Stomach (tissue), 9 donors: ENCODE data around the gene H2BK1. TPM values are rescaled to one million over a fixed set of nuclear protein-coding genes. Genes with fewer than 3 reads are reported as not detected.

Source experiments
- DNase-seq, 2 donors: peaks; one replicate each; pipeline versions ENCODE4 v3.0.0 to v3.0.0-alpha.2; 2013 to 2019
- H3K27ac ChIP-seq, 5 donors: fragments of 200-600 bp in 4 of 5; sonication (generic) in 4 of 5; one replicate each; pipeline ENCODE4 v1.5.1; 2013 to 2019; ENCODE audit warnings: mild to moderate bottlenecking in 1 of 5, moderate library complexity in 1 of 5
- H3K27me3 ChIP-seq, 3 donors: fragments of 200-600 bp; sonication (generic); one replicate each; pipeline ENCODE4 v1.5.1; 2017 to 2019; ENCODE audit warnings: mixed run types in 1 of 3
- H3K36me3 ChIP-seq, 4 donors: fragments of 200-600 bp; sonication (generic); 1 replicate in 3 of 4; 2 replicates in 1 of 4; pipeline ENCODE4 v1.5.1; 2016 to 2019
- H3K4me1 ChIP-seq, 4 donors: fragments of 200-600 bp; sonication (generic); one replicate each; pipeline ENCODE4 v1.5.1; 2016 to 2019
- H3K4me3 ChIP-seq, 4 donors: fragments of 200-600 bp; sonication (generic) in 3 of 4; one replicate each; pipeline ENCODE4 v1.5.1; 2016 to 2019; ENCODE audit warnings: mild to moderate bottlenecking in 1 of 4
- H3K9me3 ChIP-seq, 4 donors: fragments of 200-600 bp; sonication (generic); one replicate each; pipeline ENCODE4 v1.5.1; 2016 to 2019
- CTCF ChIP-seq, 7 experiments: fragments of 450-650 bp in 4 of 7; fragments of 200-600 bp in 3 of 7; sonication (generic) in 3 of 7; IDR thresholded peaks; one replicate each; pipeline ENCODE4 v1.5.1; 2016 to 2019; ENCODE audit warnings: antibody characterized with exemption in 7 of 7, control low read depth in 2 of 7, mild to moderate bottlenecking in 1 of 7
- EP300 ChIP-seq: sonication (generic); formaldehyde crosslinking; IDR thresholded peaks from one replicate; pipeline ENCODE4 v1.6.1; 2017; ENCODE audit warnings: antibody characterized with exemption
- POLR2A ChIP-seq, 4 donors: fragments of 450-650 bp; IDR thresholded peaks; one replicate each; pipeline ENCODE4 v1.6.1; 2016; ENCODE audit warnings: antibody characterized with exemption in 4 of 4, control low read depth in 2 of 4, mild to moderate bottlenecking in 1 of 4, moderate library complexity in 1 of 4
- POLR2AphosphoS5 ChIP-seq, 3 donors: sonication (generic); formaldehyde crosslinking; IDR thresholded peaks; one replicate each; pipeline ENCODE4 v1.6.1; 2016; ENCODE audit warnings: antibody characterized with exemption in 3 of 3
- WGBS, 5 donors: extraction: QIAGEN DNeasy Blood & Tissue Kit in 3 of 5; methylation state at CpG; one replicate each; pipeline versions ENCODE4 v1.1.5 to v1.1.7; 2013 to 2018; 5-methylcytosine and 5-hydroxymethylcytosine counted together
- intact Hi-C: fragments of 100-400 bp; cut with DNase I; formaldehyde crosslinking; loops from one replicate; pipeline ENCODE4 v1.15.1; 2023; ENCODE audit warnings: low total_unique reads
- polyA plus RNA-seq, 3 donors: library from polyadenylated mRNA; stranded (reverse); fragments of 200-250 nt; gene quantifications; one replicate each; pipeline ENCODE4 v1.2.3, GENCODE V29; 2013
- total RNA-seq, 5 donors: library from RNA; depleted of rRNA; stranded (reverse); fragments of >200 nt; gene quantifications; one replicate each; pipeline versions ENCODE4 v1.1.0 to v1.2.3, GENCODE V29; 2014 to 2016
- donor health status: healthy with polysubstance abuse.
- donor health status: Bipolar disorder and iron deficiency.
- donor health status: healthy.

H2BK1 gene
- total and polyA plus RNA-seq, 8 donors, result not detected

- TF ChIP-seq POLR2A (IDR thresholded peaks at IDR 0.05) (no peak), POLR2AphosphoS5 (IDR thresholded peaks at IDR 0.05) (no peak), EP300 (no peak), CTCF (IDR thresholded peaks at IDR 0.05) (no peak)
- Histone ChIP-seq H3K27ac (no peak overlapping the region), H3K4me3 (no peak overlapping the region), H3K4me1 (peaks cover 23 to 33% (median 30%) of the 10 kb centered on the region in 4 donors), H3K9me3 (no peaks in the 10 kb centered on the region), H3K36me3 (no peaks in the 10 kb centered on the region), H3K27me3 (peaks cover 0 to 43% (median 0%) of the 10 kb centered on the region in 3 donors)
- 76 to 89% (median 82%) methylated on average over 11 of the region's 11 CpGs for WGBS, 5 donors
- intact Hi-C loops, result no loop called here
- no peak for DNase-seq
Measured at GRCh38 chr7:151254851-151255250, 44.6 kb upstream of the H2BK1 start.

GRCh38 chr7:151254316-151254715, 44.0 kb upstream of the H2BK1 start:
- no peak for DNase-seq
- no peaks in the 10 kb centered on the region for H3K9me3 ChIP-seq
- no peak overlapping the region for H3K27ac ChIP-seq
- H3K36me3 ChIP-seq, result no peaks in the 10 kb centered on the region
- H3K27me3 ChIP-seq, result peaks cover 0 to 43% (median 0%) of the 10 kb centered on the region in 3 donors
- intact Hi-C loops, result no loop called here
- WGBS, 5 donors, result 63 to 77% (median 74%) methylated on average over 4 to 7 of the region's 7 CpGs
- no peak overlapping the region for H3K4me3 ChIP-seq
- peaks cover 29 to 39% (median 36%) of the 10 kb centered on the region in 4 donors for H3K4me1 ChIP-seq
- TF ChIP-seq EP300 (no peak), CTCF (IDR thresholded peaks at IDR 0.05) (no peak), POLR2A (IDR thresholded peaks at IDR 0.05) (no peak), POLR2AphosphoS5 (IDR thresholded peaks at IDR 0.05) (no peak)

- 52 to 82% (median 80%) methylated on average over 16 to 17 of the region's 17 CpGs for WGBS, 5 donors
- Histone ChIP-seq H3K27me3 (peaks cover 0 to 44% (median under 1%) of the 10 kb centered on the region in 3 donors), H3K4me1 (peaks cover 38 to 47% (median 44%) of the 10 kb centered on the region in 4 donors), H3K9me3 (no peaks in the 10 kb centered on the region), H3K27ac (peak overlapping the region in 4 of 5 donors; percentile 81 to 93 (median 84)), H3K36me3 (no peaks in the 10 kb centered on the region), H3K4me3 (peak overlapping the region in 2 of 4 donors; percentile 61 to 66)
- DNase-seq, result peak in 1 of 2 donors; percentile 60
- TF ChIP-seq CTCF (IDR thresholded peaks at IDR 0.05) (no peak), POLR2AphosphoS5 (IDR thresholded peaks at IDR 0.05) (no peak), POLR2A (IDR thresholded peaks at IDR 0.05) (no peak), EP300 (no peak)
- intact Hi-C loops, result no loop called here
Measured at GRCh38 chr7:151252961-151253711, 42.8 kb upstream of the H2BK1 start.

- intact Hi-C loops, result no loop called here
- 28 to 49% (median 36%) methylated on average over 2 to 9 of the region's 9 CpGs for WGBS, 5 donors
- DNase-seq, result no peak
- Histone ChIP-seq H3K4me3 (peak overlapping the region; percentile 50 to 66 (median 60)), H3K9me3 (no peaks in the 10 kb centered on the region), H3K27ac (peak overlapping the region; percentile 81 to 93 (median 84)), H3K4me1 (peaks cover 44 to 53% (median 50%) of the 10 kb centered on the region in 4 donors), H3K27me3 (peaks cover 0 to 44% (median 6%) of the 10 kb centered on the region in 3 donors), H3K36me3 (no peaks in the 10 kb centered on the region)
- no peak for TF ChIP-seq POLR2A (IDR thresholded peaks at IDR 0.05)
- no peak for TF ChIP-seq EP300
- no peak for TF ChIP-seq CTCF (IDR thresholded peaks at IDR 0.05)
- TF ChIP-seq POLR2AphosphoS5 (IDR thresholded peaks at IDR 0.05), result no peak
Measured at GRCh38 chr7:151252561-151252835, 42.2 kb upstream of the H2BK1 start.
